Measurements from ENCODE around the gene F10.

DNA sequence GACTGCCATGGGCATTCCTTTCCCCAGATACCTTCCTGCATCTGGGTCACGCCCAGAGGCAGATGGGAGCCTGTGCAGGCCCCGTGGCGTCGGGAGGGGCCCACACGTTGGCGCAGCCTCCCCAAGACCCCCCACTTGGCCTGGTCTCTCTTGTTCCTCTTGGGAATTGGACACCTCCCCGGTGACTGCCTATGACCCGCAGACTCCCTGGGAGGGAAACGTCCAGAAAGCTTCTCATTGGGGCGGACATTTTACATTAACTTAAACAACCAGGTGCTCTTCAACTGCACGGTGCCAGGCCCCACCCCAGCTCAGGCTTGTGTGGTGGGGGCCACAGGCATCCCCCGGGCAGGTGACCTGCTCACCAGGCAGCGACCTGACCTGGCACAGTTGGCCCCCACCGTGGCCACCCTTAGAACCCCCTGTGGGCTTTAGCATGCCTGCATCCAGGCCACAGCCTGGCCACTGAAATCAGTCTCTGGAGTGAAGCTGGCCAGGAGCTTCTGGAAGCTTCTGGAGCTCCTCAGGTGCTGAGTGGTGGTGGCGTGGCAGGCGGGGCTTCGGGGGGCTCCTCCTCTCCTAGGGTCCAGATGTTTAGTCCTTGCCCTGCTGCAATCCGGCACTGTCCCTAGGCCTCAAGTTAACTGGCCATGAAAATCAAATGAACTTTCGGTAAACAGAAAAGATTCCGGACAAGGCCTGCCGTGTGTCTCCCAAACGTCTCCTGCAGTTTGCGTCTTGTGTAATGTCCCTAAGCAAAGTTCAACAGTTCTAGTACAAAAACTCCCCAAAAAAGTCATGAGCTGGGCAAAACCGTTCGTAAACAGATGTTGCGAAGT lies 27.3 kb downstream of the F10 start:
- TF ChIP-seq, protein P1, sequence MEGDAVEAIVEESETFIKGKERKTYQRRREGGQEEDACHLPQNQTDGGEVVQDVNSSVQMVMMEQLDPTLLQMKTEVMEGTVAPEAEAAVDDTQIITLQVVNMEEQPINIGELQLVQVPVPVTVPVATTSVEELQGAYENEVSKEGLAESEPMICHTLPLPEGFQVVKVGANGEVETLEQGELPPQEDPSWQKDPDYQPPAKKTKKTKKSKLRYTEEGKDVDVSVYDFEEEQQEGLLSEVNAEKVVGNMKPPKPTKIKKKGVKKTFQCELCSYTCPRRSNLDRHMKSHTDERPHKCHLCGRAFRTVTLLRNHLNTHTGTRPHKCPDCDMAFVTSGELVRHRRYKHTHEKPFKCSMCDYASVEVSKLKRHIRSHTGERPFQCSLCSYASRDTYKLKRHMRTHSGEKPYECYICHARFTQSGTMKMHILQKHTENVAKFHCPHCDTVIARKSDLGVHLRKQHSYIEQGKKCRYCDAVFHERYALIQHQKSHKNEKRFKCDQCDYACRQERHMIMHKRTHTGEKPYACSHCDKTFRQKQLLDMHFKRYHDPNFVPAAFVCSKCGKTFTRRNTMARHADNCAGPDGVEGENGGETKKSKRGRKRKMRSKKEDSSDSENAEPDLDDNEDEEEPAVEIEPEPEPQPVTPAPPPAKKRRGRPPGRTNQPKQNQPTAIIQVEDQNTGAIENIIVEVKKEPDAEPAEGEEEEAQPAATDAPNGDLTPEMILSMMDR (conservative IDR thresholded peaks at IDR 0.05; ENCODE audit: low read length) = no peak
- no peak for TF ChIP-seq EZH2phosphoT487 (IDR thresholded peaks at IDR 0.05; ENCODE audit: borderline replicate concordance)
